Ovary (tissue), 9 donors: Measurements from ENCODE around the gene DHRS11. TPM values are rescaled to one million over a fixed set of nuclear protein-coding genes. Genes with fewer than 3 reads are reported as not detected.

ENCODE experiments used
- DNase-seq, 5 donors: peaks; one replicate each; pipeline ENCODE4 v3.0.0-alpha.2; 2019 to 2020
- H3K27ac ChIP-seq, 2 donors: fragments of 200-600 bp; one replicate each; pipeline versions ENCODE4 v1.5.1 to v1.8.0; 2019 to 2022
- H3K27me3 ChIP-seq: fragments of 200-600 bp; one replicate; pipeline ENCODE4 v1.8.0; 2022
- H3K36me3 ChIP-seq: fragments of 200-600 bp; sonication (generic); one replicate; pipeline ENCODE4 v1.5.1; 2019
- H3K4me1 ChIP-seq: one replicate; pipeline ENCODE4 v1.8.1; 2013; ENCODE audit warnings: mild to moderate bottlenecking, moderate library complexity; ENCODE audit not compliant: insufficient read depth
- H3K4me3 ChIP-seq: fragments of 200-600 bp; sonication (generic); one replicate; pipeline ENCODE4 v1.5.1; 2017
- H3K9me3 ChIP-seq, 2 donors: fragments of 200-600 bp in 1 of 2; sonication (generic) in 1 of 2; one replicate each; pipeline versions ENCODE4 v1.5.1 to v1.8.1; 2013 to 2019; ENCODE audit warnings: mild to moderate bottlenecking in 1 of 2, moderate library complexity in 1 of 2
- CTCF ChIP-seq, 3 donors: fragments of 450-650 bp in 2 of 3; fragments of 200-600 bp in 1 of 3; IDR thresholded peaks; one replicate each; pipeline versions ENCODE4 v1.5.1 to v1.8.0; 2016 to 2022; ENCODE audit warnings: antibody characterized with exemption in 3 of 3, mild to moderate bottlenecking in 1 of 3
- EP300 ChIP-seq: sonication (generic); formaldehyde crosslinking; IDR thresholded peaks from one replicate; pipeline ENCODE4 v1.6.1; 2017; ENCODE audit warnings: antibody characterized with exemption
- POLR2A ChIP-seq: fragments of 450-650 bp; IDR thresholded peaks from one replicate; pipeline ENCODE4 v1.6.1; 2017; ENCODE audit warnings: antibody characterized with exemption, mild to moderate bottlenecking, moderate library complexity
- WGBS, 3 donors: extraction: QIAGEN DNeasy Blood & Tissue Kit in 1 of 3; methylation state at CpG; one replicate each; pipeline versions ENCODE4 v1.1.5 to v1.1.7; 2013 to 2017; 5-methylcytosine and 5-hydroxymethylcytosine counted together
- intact Hi-C, 4 donors: fragments of 100-400 bp; cut with DNase I; formaldehyde crosslinking; loops; one replicate each; pipeline versions ENCODE4 v1.11.0 to v1.15.1; 2022 to 2023
- polyA plus RNA-seq, 2 donors: library from polyadenylated mRNA; stranded (reverse); fragments of 200-250 nt in 1 of 2; fragments of 350-450 nt in 1 of 2; fragmentation: Illumina TruSeq in 1 of 2; extraction: RNeasy Lipid Tissue Mini Kit (QIAGEN cat#74804) in 1 of 2; gene quantifications; one replicate each; pipeline ENCODE4 v1.2.3, GENCODE V29; 2013 to 2014
- total RNA-seq, 7 donors: library from RNA; depleted of rRNA in 2 of 7; stranded (reverse); fragments of >200 nt in 2 of 7; fragmentation: NEBNext Ultra II Directional in 3 of 7; extraction: Animal tissue kit (Norgen Biotek cat#: 25700) in 3 of 7; gene quantifications; one replicate each; pipeline versions ENCODE4 v1.1.0 to v1.2.4, GENCODE V29; 2016 to 2023
- donor health status: DM: no; HTN: no; CAD: no; lungs with moderate emphysema.
- donor health status: DM: no; HTN: no; CAD: no.
- donor health status: Bipolar disorder and iron deficiency.
- donor health status: DM: yes; HTN: yes; CAD: no.
- donor health status: DM: no; HTN: no; CAD: no.
- donor health status: DM: yes; HTN: yes; CAD: no.

DHRS11 gene
- total and polyA plus RNA-seq, 9 donors: 3.0 to 10.2 (median 6.6) TPM

- no peaks in the 10 kb centered on the region for H3K36me3 ChIP-seq
- 2 to 4% (median 3%) methylated on average over 9 to 20 of the region's 20 CpGs for WGBS, 3 donors
- TF ChIP-seq POLR2A: no peak
- no peak for TF ChIP-seq CTCF (IDR thresholded peaks at IDR 0.05)
- no peak for TF ChIP-seq EP300
- H3K9me3 ChIP-seq: no peaks in the 10 kb centered on the region
- no peaks in the 10 kb centered on the region for H3K27me3 ChIP-seq
- H3K4me3 ChIP-seq: peak overlapping the region; percentile 64
- H3K27ac ChIP-seq: no peak overlapping the region
- peak in 3 of 5 donors; percentile 46 to 55 (median 53) for DNase-seq
- H3K4me1 ChIP-seq: peaks cover 9% of the 10 kb centered on the region
- intact Hi-C loops: no loop called here
These were observed 637 bp downstream of the DHRS11 start for GRCh38 chr17:36592316-36592715.

GRCh38 chr17:36592716-36593321, 1.1 kb downstream of the DHRS11 start:
- Histone ChIP-seq H3K9me3 (no peaks in the 10 kb centered on the region), H3K27me3 (no peaks in the 10 kb centered on the region), H3K4me1 (peaks cover 9% of the 10 kb centered on the region), H3K27ac (no peak overlapping the region), H3K36me3 (no peaks in the 10 kb centered on the region), H3K4me3 (peak overlapping the region; percentile 64)
- intact Hi-C loops: no loop called here
- DNase-seq: no peak
- no peak for TF ChIP-seq EP300
- no peak for TF ChIP-seq POLR2A
- no peak for TF ChIP-seq CTCF (IDR thresholded peaks at IDR 0.05)
- 36 to 47% (median 41%) methylated on average over 4 of the region's 4 CpGs for WGBS, 3 donors

- no peak overlapping the region for H3K4me3 ChIP-seq
- H3K27me3 ChIP-seq: no peaks in the 10 kb centered on the region
- no peak overlapping the region for H3K27ac ChIP-seq
- H3K4me1 ChIP-seq: peaks cover 9% of the 10 kb centered on the region
- H3K9me3 ChIP-seq: no peaks in the 10 kb centered on the region
- intact Hi-C loops: no loop called here
- 64 to 84% (median 73%) methylated on average over 8 of the region's 8 CpGs for WGBS, 3 donors
- no peak for DNase-seq
- TF ChIP-seq POLR2A (no peak), EP300 (no peak)
- no peaks in the 10 kb centered on the region for H3K36me3 ChIP-seq
These were observed 2.1 kb downstream of the DHRS11 start for GRCh38 chr17:36593656-36594316.

DNA sequence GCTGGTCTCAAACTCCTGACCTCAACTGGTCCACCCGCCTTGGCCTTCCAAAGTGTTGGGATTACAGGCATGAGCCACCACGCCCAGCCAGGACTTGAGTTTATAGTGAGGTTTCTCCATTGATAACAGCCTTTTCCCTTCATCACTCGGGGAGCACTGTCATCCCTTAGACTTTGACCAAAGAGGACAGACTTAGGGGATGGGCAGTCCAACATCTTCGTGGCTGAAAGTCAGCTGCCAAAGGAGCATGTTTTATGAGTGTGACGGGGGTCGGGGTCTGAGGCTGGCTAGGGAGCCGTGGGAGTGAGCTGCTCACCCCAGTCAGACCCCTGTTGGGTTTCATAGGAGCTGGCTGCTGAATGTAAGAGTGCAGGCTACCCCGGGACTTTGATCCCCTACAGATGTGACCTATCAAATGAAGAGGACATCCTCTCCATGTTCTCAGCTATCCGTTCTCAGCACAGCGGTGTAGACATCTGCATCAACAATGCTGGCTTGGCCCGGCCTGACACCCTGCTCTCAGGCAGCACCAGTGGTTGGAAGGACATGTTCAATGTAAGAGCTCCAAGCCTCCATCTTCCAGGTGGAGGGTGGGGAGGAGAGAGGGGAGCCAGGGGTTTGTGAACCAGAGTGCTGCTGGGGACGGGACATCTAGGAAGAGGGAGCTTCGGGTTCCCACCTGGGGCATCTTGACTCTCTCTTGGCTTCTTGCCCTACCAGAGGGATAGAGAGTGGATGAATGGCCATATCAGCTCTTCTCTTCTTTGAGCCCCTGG, 3.1 kb downstream of the DHRS11 start:
- H3K9me3 ChIP-seq: no peaks in the 10 kb centered on the region
- H3K27ac ChIP-seq: no peak overlapping the region
- no peak overlapping the region for H3K4me3 ChIP-seq
- TF ChIP-seq CTCF (IDR thresholded peaks at IDR 0.05) (no peak), POLR2A (no peak), EP300 (no peak)
- DNase-seq: no peak
- no peaks in the 10 kb centered on the region for H3K36me3 ChIP-seq
- H3K27me3 ChIP-seq: no peaks in the 10 kb centered on the region
- intact Hi-C loops: no loop called here
- WGBS, 3 donors: 66 to 78% (median 71%) methylated on average over 13 of the region's 13 CpGs
- H3K4me1 ChIP-seq: peaks cover 9% of the 10 kb centered on the region
